Upper lobe of left lung (tissue), 4 donors: Measurements from ENCODE around the gene NUDT13.

Experiments
- EP300 ChIP-seq, 4 donors: sonication (generic); formaldehyde crosslinking; IDR thresholded peaks; one replicate each; pipeline ENCODE4 v1.5.1; 2017; ENCODE audit warnings: antibody characterized with exemption in 4 of 4, control low read depth in 2 of 4
- POLR2A ChIP-seq, 4 donors: fragments of 450-650 bp; IDR thresholded peaks; one replicate each; pipeline ENCODE4 v1.5.1; 2016 to 2017; ENCODE audit warnings: antibody characterized with exemption in 4 of 4, mild to moderate bottlenecking in 2 of 4
- TF ChIP-seq, protein P1 (sequence below), 6 experiments: fragments of 450-650 bp in 4 of 6; fragments of 200-600 bp in 2 of 6; sonication (generic) in 2 of 6; IDR thresholded peaks; one replicate each; pipeline ENCODE4 v1.5.1; 2016 to 2019; ENCODE audit warnings: antibody characterized with exemption in 6 of 6

- TF ChIP-seq, protein P1, sequence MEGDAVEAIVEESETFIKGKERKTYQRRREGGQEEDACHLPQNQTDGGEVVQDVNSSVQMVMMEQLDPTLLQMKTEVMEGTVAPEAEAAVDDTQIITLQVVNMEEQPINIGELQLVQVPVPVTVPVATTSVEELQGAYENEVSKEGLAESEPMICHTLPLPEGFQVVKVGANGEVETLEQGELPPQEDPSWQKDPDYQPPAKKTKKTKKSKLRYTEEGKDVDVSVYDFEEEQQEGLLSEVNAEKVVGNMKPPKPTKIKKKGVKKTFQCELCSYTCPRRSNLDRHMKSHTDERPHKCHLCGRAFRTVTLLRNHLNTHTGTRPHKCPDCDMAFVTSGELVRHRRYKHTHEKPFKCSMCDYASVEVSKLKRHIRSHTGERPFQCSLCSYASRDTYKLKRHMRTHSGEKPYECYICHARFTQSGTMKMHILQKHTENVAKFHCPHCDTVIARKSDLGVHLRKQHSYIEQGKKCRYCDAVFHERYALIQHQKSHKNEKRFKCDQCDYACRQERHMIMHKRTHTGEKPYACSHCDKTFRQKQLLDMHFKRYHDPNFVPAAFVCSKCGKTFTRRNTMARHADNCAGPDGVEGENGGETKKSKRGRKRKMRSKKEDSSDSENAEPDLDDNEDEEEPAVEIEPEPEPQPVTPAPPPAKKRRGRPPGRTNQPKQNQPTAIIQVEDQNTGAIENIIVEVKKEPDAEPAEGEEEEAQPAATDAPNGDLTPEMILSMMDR (IDR thresholded peaks at IDR 0.05), result peak in 4 of 6 experiments; percentile 27 to 38 (median 30)
- TF ChIP-seq EP300 (IDR thresholded peaks at IDR 0.05) (no peak), POLR2A (IDR thresholded peaks at IDR 0.05) (no peak)
Measured at GRCh38 chr10:73060738-73061635, 49.3 kb upstream of the NUDT13 start.
